ENCODE data around the gene IL31RA.

IL31RA gene

GRCh38 chr5:55924744-55925143 is 73.6 kb downstream of the IL31RA start:
- Histone ChIP-seq H3K9me3 (ENCODE audit: control insufficient read depth, insufficient read depth, low read length) (no peaks in the 10 kb centered on the region), H3K36me3 (ENCODE audit: control insufficient read depth, insufficient read depth, low read length) (no peaks in the 10 kb centered on the region), H3K27ac (ENCODE audit: low read length) (no peak overlapping the region), H3K27me3 (ENCODE audit: control insufficient read depth, insufficient read depth, low read length) (no peaks in the 10 kb centered on the region), H3K4me3 (ENCODE audit: low read length) (no peak overlapping the region), H3K4me1 (ENCODE audit: control insufficient read depth, insufficient read depth, low read length) (no peaks in the 10 kb centered on the region)
- DNase-seq (ENCODE audit: low read depth, low spot score), result no peak
- WGBS (ENCODE audit: insufficient coverage, insufficient read length), result no CpG with 5 or more reads among the region's 11 CpGs

GRCh38 chr5:55925181-55925580 is 74.0 kb downstream of the IL31RA start:
- DNase-seq (ENCODE audit: low read depth, low spot score), result no peak
- H3K27ac ChIP-seq (ENCODE audit: low read length), result no peak overlapping the region
- no peaks in the 10 kb centered on the region for H3K27me3 ChIP-seq (ENCODE audit: control insufficient read depth, insufficient read depth, low read length)
- no peaks in the 10 kb centered on the region for H3K9me3 ChIP-seq (ENCODE audit: control insufficient read depth, insufficient read depth, low read length)
- no peak overlapping the region for H3K4me3 ChIP-seq (ENCODE audit: low read length)
- H3K4me1 ChIP-seq (ENCODE audit: control insufficient read depth, insufficient read depth, low read length), result no peaks in the 10 kb centered on the region
- no CpG with 5 or more reads among the region's 3 CpGs for WGBS (ENCODE audit: insufficient coverage, insufficient read length)
- H3K36me3 ChIP-seq (ENCODE audit: control insufficient read depth, insufficient read depth, low read length), result no peaks in the 10 kb centered on the region

- Histone ChIP-seq H3K4me1 (ENCODE audit: control insufficient read depth, insufficient read depth, low read length) (no peaks in the 10 kb centered on the region), H3K4me3 (ENCODE audit: low read length) (no peak overlapping the region), H3K27me3 (ENCODE audit: control insufficient read depth, insufficient read depth, low read length) (no peaks in the 10 kb centered on the region), H3K36me3 (ENCODE audit: control insufficient read depth, insufficient read depth, low read length) (no peaks in the 10 kb centered on the region), H3K27ac (ENCODE audit: low read length) (no peak overlapping the region), H3K9me3 (ENCODE audit: control insufficient read depth, insufficient read depth, low read length) (no peaks in the 10 kb centered on the region)
- no CpG with 5 or more reads among the region's 5 CpGs for WGBS (ENCODE audit: insufficient coverage, insufficient read length)
- no peak for DNase-seq (ENCODE audit: low read depth, low spot score)
These were observed 74.6 kb downstream of the IL31RA start for GRCh38 chr5:55925712-55926111.

- H3K36me3 ChIP-seq (ENCODE audit: control insufficient read depth, insufficient read depth, low read length), result no peaks in the 10 kb centered on the region
- no peak overlapping the region for H3K27ac ChIP-seq (ENCODE audit: low read length)
- no peak for DNase-seq (ENCODE audit: low read depth, low spot score)
- no CpG with 5 or more reads among the region's 5 CpGs for WGBS (ENCODE audit: insufficient coverage, insufficient read length)
- H3K4me1 ChIP-seq (ENCODE audit: control insufficient read depth, insufficient read depth, low read length), result no peaks in the 10 kb centered on the region
- no peaks in the 10 kb centered on the region for H3K9me3 ChIP-seq (ENCODE audit: control insufficient read depth, insufficient read depth, low read length)
- H3K27me3 ChIP-seq (ENCODE audit: control insufficient read depth, insufficient read depth, low read length), result no peaks in the 10 kb centered on the region
- no peak overlapping the region for H3K4me3 ChIP-seq (ENCODE audit: low read length)
These were observed 75.3 kb downstream of the IL31RA start for GRCh38 chr5:55926476-55926875.

GRCh38 chr5:55927861-55928655 is 76.9 kb downstream of the IL31RA start:
- H3K4me3 ChIP-seq (ENCODE audit: low read length), result no peak overlapping the region
- H3K9me3 ChIP-seq (ENCODE audit: control insufficient read depth, insufficient read depth, low read length), result no peaks in the 10 kb centered on the region
- WGBS (ENCODE audit: insufficient coverage, insufficient read length), result no CpG with 5 or more reads among the region's 12 CpGs
- H3K27me3 ChIP-seq (ENCODE audit: control insufficient read depth, insufficient read depth, low read length), result no peaks in the 10 kb centered on the region
- no peaks in the 10 kb centered on the region for H3K4me1 ChIP-seq (ENCODE audit: control insufficient read depth, insufficient read depth, low read length)
- no peak overlapping the region for H3K27ac ChIP-seq (ENCODE audit: low read length)
- H3K36me3 ChIP-seq (ENCODE audit: control insufficient read depth, insufficient read depth, low read length), result no peaks in the 10 kb centered on the region
- no peak for DNase-seq (ENCODE audit: low read depth, low spot score)

- no CpG with 5 or more reads among the region's 12 CpGs for WGBS (ENCODE audit: insufficient coverage, insufficient read length)
- H3K27ac ChIP-seq (ENCODE audit: low read length), result no peak overlapping the region
- no peak for DNase-seq (ENCODE audit: low read depth, low spot score)
- no peak overlapping the region for H3K4me3 ChIP-seq (ENCODE audit: low read length)
- no peaks in the 10 kb centered on the region for H3K9me3 ChIP-seq (ENCODE audit: control insufficient read depth, insufficient read depth, low read length)
- no peaks in the 10 kb centered on the region for H3K36me3 ChIP-seq (ENCODE audit: control insufficient read depth, insufficient read depth, low read length)
- H3K27me3 ChIP-seq (ENCODE audit: control insufficient read depth, insufficient read depth, low read length), result no peaks in the 10 kb centered on the region
- H3K4me1 ChIP-seq (ENCODE audit: control insufficient read depth, insufficient read depth, low read length), result no peaks in the 10 kb centered on the region
These were observed 78.1 kb downstream of the IL31RA start for GRCh38 chr5:55929020-55929799.

- WGBS (ENCODE audit: insufficient coverage, insufficient read length), result no CpG with 5 or more reads among the region's 4 CpGs
- Histone ChIP-seq H3K27me3 (ENCODE audit: control insufficient read depth, insufficient read depth, low read length) (no peaks in the 10 kb centered on the region), H3K4me1 (ENCODE audit: control insufficient read depth, insufficient read depth, low read length) (no peaks in the 10 kb centered on the region), H3K9me3 (ENCODE audit: control insufficient read depth, insufficient read depth, low read length) (no peaks in the 10 kb centered on the region), H3K27ac (ENCODE audit: low read length) (no peak overlapping the region), H3K36me3 (ENCODE audit: control insufficient read depth, insufficient read depth, low read length) (no peaks in the 10 kb centered on the region), H3K4me3 (ENCODE audit: low read length) (no peak overlapping the region)
- no peak for DNase-seq (ENCODE audit: low read depth, low spot score)
These were observed 81.5 kb downstream of the IL31RA start for GRCh38 chr5:55932700-55933099.

GRCh38 chr5:55933377-55934114 is 82.4 kb downstream of the IL31RA start:
- WGBS (ENCODE audit: insufficient coverage, insufficient read length), result no CpG with 5 or more reads among the region's 14 CpGs
- Histone ChIP-seq H3K27ac (ENCODE audit: low read length) (no peak overlapping the region), H3K4me3 (ENCODE audit: low read length) (no peak overlapping the region)

GRCh38 chr5:55934115-55934613 is 83.0 kb downstream of the IL31RA start:
- H3K4me3 ChIP-seq (ENCODE audit: low read length), result no peak overlapping the region
- no peak for DNase-seq (ENCODE audit: low read depth, low spot score)
- no peaks in the 10 kb centered on the region for H3K27me3 ChIP-seq (ENCODE audit: control insufficient read depth, insufficient read depth, low read length)
- no CpG with 5 or more reads among the region's 9 CpGs for WGBS (ENCODE audit: insufficient coverage, insufficient read length)
- H3K4me1 ChIP-seq (ENCODE audit: control insufficient read depth, insufficient read depth, low read length), result no peaks in the 10 kb centered on the region
- no peaks in the 10 kb centered on the region for H3K36me3 ChIP-seq (ENCODE audit: control insufficient read depth, insufficient read depth, low read length)
- H3K9me3 ChIP-seq (ENCODE audit: control insufficient read depth, insufficient read depth, low read length), result no peaks in the 10 kb centered on the region
- no peak overlapping the region for H3K27ac ChIP-seq (ENCODE audit: low read length)

More at GRCh38 chr5:55933377-55934114, 82.4 kb downstream of the IL31RA start:
- H3K9me3 ChIP-seq (ENCODE audit: control insufficient read depth, insufficient read depth, low read length), result no peaks in the 10 kb centered on the region
- no peaks in the 10 kb centered on the region for H3K36me3 ChIP-seq (ENCODE audit: control insufficient read depth, insufficient read depth, low read length)
- no peaks in the 10 kb centered on the region for H3K4me1 ChIP-seq (ENCODE audit: control insufficient read depth, insufficient read depth, low read length)
- no peaks in the 10 kb centered on the region for H3K27me3 ChIP-seq (ENCODE audit: control insufficient read depth, insufficient read depth, low read length)
- no peak for DNase-seq (ENCODE audit: low read depth, low spot score)

GRCh38 chr5:55934720-55935119 is 83.6 kb downstream of the IL31RA start:
- DNase-seq (ENCODE audit: low read depth, low spot score), result no peak
- no peaks in the 10 kb centered on the region for H3K27me3 ChIP-seq (ENCODE audit: control insufficient read depth, insufficient read depth, low read length)
- H3K9me3 ChIP-seq (ENCODE audit: control insufficient read depth, insufficient read depth, low read length), result no peaks in the 10 kb centered on the region
- H3K4me1 ChIP-seq (ENCODE audit: control insufficient read depth, insufficient read depth, low read length), result no peaks in the 10 kb centered on the region
- H3K36me3 ChIP-seq (ENCODE audit: control insufficient read depth, insufficient read depth, low read length), result no peaks in the 10 kb centered on the region
- WGBS (ENCODE audit: insufficient coverage, insufficient read length), result no CpG with 5 or more reads among the region's 2 CpGs
- no peak overlapping the region for H3K27ac ChIP-seq (ENCODE audit: low read length)
- H3K4me3 ChIP-seq (ENCODE audit: low read length), result no peak overlapping the region
